ENCODE measurements around the gene HECA.

GRCh38 chr6:139109558-139109957 is 25.3 kb upstream of the HECA start:
- TF ChIP-seq POLR2AphosphoS5 (IDR thresholded peaks at IDR 0.05; ENCODE audit: low read depth, low read length) (no peak), POLR2A (IDR thresholded peaks at IDR 0.05; ENCODE audit: low read depth, low read length) (no peak), SPI1 (IDR thresholded peaks at IDR 0.05; ENCODE audit: low read depth, low read length) (no peak), POU2F2 (IDR thresholded peaks at IDR 0.05; ENCODE audit: low read depth, low read length) (no peak), TAF1 (IDR thresholded peaks at IDR 0.05; ENCODE audit: low read depth, low read length) (no peak)
